GM19372 (cell line): ENCODE measurements around the gene DYRK1A.

ENCODE experiments used
- ATAC-seq: cut with Tn5 transposase; IDR thresholded peaks from one replicate; pipeline ENCODE4 v1.9.1; 2021; ENCODE audit warnings: mild to moderate bottlenecking, low read depth, moderate library complexity; ENCODE audit not compliant: unreplicated experiment

DYRK1A gene

GRCh38 chr21:37414292-37415253, 48.0 kb downstream of the DYRK1A start:
- ATAC-seq = no peak

DNA sequence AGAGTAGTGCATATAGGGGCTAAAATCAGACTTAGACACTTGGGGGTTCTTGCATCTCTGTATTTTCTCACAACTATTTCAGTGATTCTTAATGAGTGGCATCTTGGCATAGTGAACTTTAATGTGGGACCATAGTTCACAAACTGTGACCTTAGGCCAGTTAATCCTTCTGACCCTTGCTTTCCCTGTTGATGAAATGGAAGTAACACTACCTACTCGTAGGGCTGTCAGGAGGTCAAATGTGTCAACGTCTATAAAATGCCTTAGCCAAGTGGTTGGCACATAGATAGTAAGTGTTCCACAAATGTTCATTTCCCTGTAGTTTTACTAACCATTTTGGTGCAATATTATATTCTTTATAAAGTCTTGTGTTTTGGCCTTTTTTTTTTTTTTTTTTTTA, 49.4 kb downstream of the DYRK1A start:
- no peak for ATAC-seq

DNA sequence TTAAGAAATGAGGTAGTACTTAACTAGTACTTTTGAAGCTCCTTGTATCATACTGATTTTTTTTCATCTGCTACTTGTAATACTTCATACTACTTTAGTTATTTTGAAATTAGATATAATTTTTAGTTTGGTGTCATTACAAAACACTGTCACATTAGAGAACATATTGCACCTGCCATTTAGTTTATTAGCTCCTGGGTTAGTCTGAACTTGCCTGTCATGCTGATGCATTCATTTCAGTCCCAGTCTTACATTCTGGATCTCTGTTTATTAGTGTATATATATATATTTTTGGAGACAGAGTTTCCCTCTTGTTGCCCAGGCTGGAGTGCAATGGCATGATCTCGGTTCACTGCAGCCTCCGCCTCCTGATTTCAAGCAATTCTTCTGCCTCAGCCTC, 50.3 kb downstream of the DYRK1A start:
- ATAC-seq = no peak

GRCh38 chr21:37419228-37419906, 52.8 kb downstream of the DYRK1A start:
- ATAC-seq = no peak

GRCh38 chr21:37421306-37421705, 54.7 kb downstream of the DYRK1A start:
- ATAC-seq = no peak

- no peak for ATAC-seq
These were observed 55.8 kb downstream of the DYRK1A start for GRCh38 chr21:37422382-37422781.

GRCh38 chr21:37423103-37423502, 56.5 kb downstream of the DYRK1A start:
- no peak for ATAC-seq

- ATAC-seq = no peak
These were observed 57.8 kb downstream of the DYRK1A start for GRCh38 chr21:37424396-37424795.

DNA sequence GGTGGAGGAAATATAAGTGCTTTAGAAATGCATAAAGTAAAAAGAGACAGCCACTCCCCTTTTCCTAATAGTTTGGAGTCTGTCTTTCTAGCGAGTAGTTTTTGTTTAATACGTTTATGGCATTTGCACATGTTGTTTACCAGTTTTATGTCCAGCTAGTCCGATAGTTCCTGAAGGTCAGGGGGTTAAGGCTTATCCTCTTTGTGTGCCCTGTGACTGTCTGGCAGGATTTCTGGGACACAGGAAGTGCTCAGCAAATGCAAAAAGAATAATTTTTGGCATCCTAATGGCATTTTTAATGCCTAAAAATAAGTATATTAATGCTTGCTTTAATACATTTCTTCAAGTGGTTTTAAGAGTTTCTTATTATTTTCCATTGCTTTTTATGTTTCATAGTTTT, 58.4 kb downstream of the DYRK1A start:
- no peak for ATAC-seq

DNA sequence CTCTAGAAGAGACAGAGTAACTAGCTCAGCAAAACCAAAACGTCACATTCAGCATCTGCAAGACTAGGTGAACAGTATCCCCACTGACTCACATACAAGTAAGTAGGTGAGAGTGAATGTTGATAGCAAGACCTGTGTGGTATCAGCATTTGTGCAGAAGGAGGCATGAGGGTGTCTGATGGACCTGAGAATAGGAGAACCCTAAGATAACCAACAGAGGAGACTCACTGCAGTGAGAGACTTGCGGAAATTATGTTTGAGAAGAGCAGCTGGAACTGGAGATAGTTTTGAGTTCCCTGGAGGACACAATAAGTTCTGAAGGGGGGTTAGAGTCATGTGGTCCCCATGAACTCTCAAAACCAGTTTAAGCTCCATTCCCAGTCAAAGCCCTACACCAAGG, 59.1 kb downstream of the DYRK1A start:
- ATAC-seq = no peak

GRCh38 chr21:37427221-37427620, 60.6 kb downstream of the DYRK1A start:
- ATAC-seq = no peak

- ATAC-seq = no peak
These were observed 62.8 kb downstream of the DYRK1A start for GRCh38 chr21:37429356-37429755.

DNA sequence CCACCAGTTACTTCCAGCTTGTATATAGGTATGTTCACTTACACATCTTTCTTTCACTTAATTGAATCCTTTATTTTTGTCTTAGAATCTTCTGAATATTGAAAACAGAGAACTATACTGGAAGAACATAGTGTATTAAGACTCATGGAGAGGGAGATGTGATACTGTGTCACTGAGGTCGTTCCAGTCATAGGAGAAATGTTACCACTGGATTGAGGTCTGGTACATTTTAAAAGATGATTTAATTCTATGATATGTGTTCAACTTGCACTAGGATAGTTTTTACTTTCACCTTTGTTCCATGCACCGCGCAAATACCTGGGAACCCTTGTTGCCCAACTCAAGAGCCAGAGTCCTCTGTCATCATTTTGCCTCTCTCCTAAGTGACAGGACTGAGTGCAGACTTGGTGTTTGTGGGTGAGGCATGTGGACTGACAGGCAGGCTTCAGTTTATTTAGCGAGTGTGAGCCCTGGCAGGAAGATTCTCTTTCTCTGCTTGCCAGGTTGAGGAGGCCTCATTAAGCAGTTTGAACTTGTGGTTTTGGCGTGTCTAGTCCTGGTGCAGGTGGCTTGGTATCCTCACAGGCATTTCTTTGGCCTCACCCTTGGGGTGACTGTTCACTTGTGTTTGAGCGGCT, 63.7 kb downstream of the DYRK1A start:
- no peak for ATAC-seq

GRCh38 chr21:37431243-37431642, 64.7 kb downstream of the DYRK1A start:
- no peak for ATAC-seq

DNA sequence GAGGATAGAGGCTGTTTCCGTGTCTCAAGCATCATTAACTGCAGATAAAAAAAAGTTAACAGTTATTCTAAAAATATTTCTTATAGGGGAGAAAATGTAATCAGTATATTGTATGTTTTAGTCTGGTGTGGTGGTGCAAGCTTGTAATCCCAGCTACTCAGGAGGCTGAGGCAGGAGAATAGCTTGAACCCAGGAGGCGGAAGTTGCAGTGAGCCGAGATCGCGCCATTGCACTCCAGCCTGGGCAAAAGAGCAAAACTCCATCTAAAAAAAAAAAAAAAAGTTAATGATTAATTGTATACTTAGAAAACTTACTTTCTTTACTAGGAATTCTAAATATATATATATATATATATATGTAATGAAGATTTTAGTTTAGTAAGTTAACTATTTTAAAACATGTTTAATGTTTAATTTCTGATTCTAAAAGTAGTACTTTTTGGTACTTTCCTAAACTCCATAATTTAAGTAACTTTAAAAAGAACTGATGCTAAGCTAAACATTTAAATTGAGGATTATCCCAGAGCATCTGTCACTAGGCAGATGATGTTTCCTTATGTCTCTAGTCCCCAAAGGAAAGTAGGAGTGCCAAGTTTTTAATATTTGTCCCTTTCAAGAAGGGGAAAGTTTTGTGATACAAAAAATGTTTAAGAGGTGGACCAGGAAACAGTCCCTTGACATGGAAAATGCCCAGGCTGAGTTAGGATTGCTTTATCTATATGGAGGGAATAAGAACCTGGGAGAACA, 66.3 kb downstream of the DYRK1A start:
- no peak for ATAC-seq

- ATAC-seq = no peak
These were observed 66.9 kb downstream of the DYRK1A start for GRCh38 chr21:37433456-37433840.

- ATAC-seq = no peak
These were observed 68.5 kb downstream of the DYRK1A start for GRCh38 chr21:37435120-37435519.

- no peak for ATAC-seq
These were observed 69.1 kb downstream of the DYRK1A start for GRCh38 chr21:37435711-37436110.

GRCh38 chr21:37436174-37436573, 69.6 kb downstream of the DYRK1A start:
- no peak for ATAC-seq

GRCh38 chr21:37437376-37438080, 71.0 kb downstream of the DYRK1A start:
- ATAC-seq = no peak
